Neural crest cell (in vitro differentiated cells): ENCODE data around the gene DYSF. TPM values are rescaled to one million over a fixed set of nuclear protein-coding genes. Genes with fewer than 3 reads are reported as not detected.

Experiments used
- DNase-seq: peaks from one replicate; pipeline ENCODE4 v3.0.0; 2021; ENCODE audit warnings: low read depth, mixed read lengths, low spot score
- H3K27ac Mint-ChIP-seq: one replicate; pipeline ENCODE4 v1.8.0; 2021; ENCODE audit warnings: mild to moderate bottlenecking, mixed read lengths; ENCODE audit not compliant: unreplicated experiment
- H3K27me3 Mint-ChIP-seq: 2 replicates; pipeline ENCODE4 v1.8.0; 2021; ENCODE audit warnings: low read depth, mild to moderate bottlenecking, mixed read lengths
- H3K36me3 Mint-ChIP-seq: 2 replicates; pipeline ENCODE4 v1.8.0; 2021; ENCODE audit warnings: low read depth, mild to moderate bottlenecking, mixed read lengths
- H3K4me1 Mint-ChIP-seq: 2 replicates; pipeline ENCODE4 v1.8.0; 2021; ENCODE audit warnings: mixed read lengths
- H3K4me3 Mint-ChIP-seq: one replicate; pipeline ENCODE4 v1.8.0; 2021; ENCODE audit warnings: mild to moderate bottlenecking, mixed read lengths
- H3K9me3 Mint-ChIP-seq: 2 replicates; pipeline ENCODE4 v1.8.0; 2021; ENCODE audit warnings: mixed read lengths
- CTCF ChIP-seq: fragments of 200-600 bp; sonication (generic); conservative IDR thresholded peaks from 2 replicates; pipeline ENCODE4 v1.5.0; 2021; ENCODE audit warnings: antibody characterized with exemption, mild to moderate bottlenecking
- total RNA-seq: library from RNA; stranded (reverse); gene quantifications from 2 replicates; pipeline ENCODE4 v1.2.1, GENCODE V29; 2021

Gene DYSF
- total RNA-seq, 1 donor from 2014 or later: 2.2 TPM

GRCh38 chr2:71505086-71505769 lies 51.9 kb downstream of the DYSF start:
- Mint-ChIP-seq H3K4me3 (no peak overlapping the region), H3K4me1 (no peaks in the 10 kb centered on the region), H3K9me3 (no peaks in the 10 kb centered on the region), H3K27ac (no peak overlapping the region), H3K36me3 (no peaks in the 10 kb centered on the region), H3K27me3 (no peaks in the 10 kb centered on the region)
- no peak for DNase-seq
- no peak for TF ChIP-seq CTCF

GRCh38 chr2:71505770-71506140 lies 52.4 kb downstream of the DYSF start:
- Mint-ChIP-seq H3K27me3 (no peaks in the 10 kb centered on the region), H3K4me1 (no peaks in the 10 kb centered on the region), H3K27ac (no peak overlapping the region), H3K9me3 (no peaks in the 10 kb centered on the region), H3K36me3 (no peaks in the 10 kb centered on the region), H3K4me3 (no peak overlapping the region)
- no peak for DNase-seq
- no peak for TF ChIP-seq CTCF

- Mint-ChIP-seq H3K36me3 (no peaks in the 10 kb centered on the region), H3K4me1 (no peaks in the 10 kb centered on the region), H3K4me3 (no peak overlapping the region), H3K27me3 (no peaks in the 10 kb centered on the region), H3K9me3 (no peaks in the 10 kb centered on the region), H3K27ac (no peak overlapping the region)
- no peak for TF ChIP-seq CTCF
- DNase-seq: no peak
These were observed 53.1 kb downstream of the DYSF start for GRCh38 chr2:71506222-71507153.

GRCh38 chr2:71507476-71507875 lies 54.1 kb downstream of the DYSF start:
- Mint-ChIP-seq H3K27me3 (no peaks in the 10 kb centered on the region), H3K36me3 (no peaks in the 10 kb centered on the region), H3K9me3 (no peaks in the 10 kb centered on the region), H3K4me1 (no peaks in the 10 kb centered on the region), H3K4me3 (no peak overlapping the region), H3K27ac (no peak overlapping the region)
- TF ChIP-seq CTCF: no peak
- no peak for DNase-seq

- peak; percentile 82 for DNase-seq
- Mint-ChIP-seq H3K4me1 (no peaks in the 10 kb centered on the region), H3K9me3 (no peaks in the 10 kb centered on the region)
These were observed 56.9 kb downstream of the DYSF start for GRCh38 chr2:71510196-71510807.

More at GRCh38 chr2:71510196-71510807, 56.9 kb downstream of the DYSF start:
- no peak overlapping the region for H3K27ac Mint-ChIP-seq
- no peaks in the 10 kb centered on the region for H3K36me3 Mint-ChIP-seq
- no peak overlapping the region for H3K4me3 Mint-ChIP-seq
- peak; percentile 93 for TF ChIP-seq CTCF
- no peaks in the 10 kb centered on the region for H3K27me3 Mint-ChIP-seq
